Neural progenitor cell (in vitro differentiated cells): ENCODE data around the gene PHF1. TPM values are rescaled to one million over a fixed set of nuclear protein-coding genes. Genes with fewer than 3 reads are reported as not detected.

Source experiments
- DNase-seq: peaks from one replicate; pipeline ENCODE4 v3.0.0-alpha.2; 2016; ENCODE audit warnings: low spot score
- H2AFZ ChIP-seq: fragments of 200-600 bp; sonication (generic); replicated peaks from 2 replicates; pipeline ENCODE4 v1.6.1; 2016; ENCODE audit warnings: antibody characterized with exemption
- H3F3A ChIP-seq: fragments of 200-600 bp; sonication (generic); 2 replicates; pipeline ENCODE4 v1.6.1; 2016; ENCODE audit warnings: antibody characterized with exemption, low read depth
- H3K27ac ChIP-seq: fragments of 200-600 bp; sonication (generic); 2 replicates; pipeline ENCODE4 v1.5.1; 2016; ENCODE audit warnings: mild to moderate bottlenecking
- H3K27me3 ChIP-seq: fragments of 200-600 bp; sonication (generic); 2 replicates; pipeline ENCODE4 v1.6.1; 2016; ENCODE audit warnings: mild to moderate bottlenecking, moderate library complexity
- H3K36me3 ChIP-seq: fragments of 200-600 bp; sonication (generic); 2 replicates; pipeline ENCODE4 v1.5.1; 2016
- H3K4me1 ChIP-seq: fragments of 200-600 bp; sonication (generic); 2 replicates; pipeline ENCODE4 v1.6.1; 2016; ENCODE audit warnings: mixed run types
- H3K4me2 ChIP-seq: fragments of 200-600 bp; sonication (generic); 2 replicates; pipeline ENCODE4 v1.6.1; 2016
- H3K4me3 ChIP-seq: fragments of 200-600 bp; sonication (generic); 2 replicates; pipeline ENCODE4 v1.5.1; 2016
- H3K79me2 ChIP-seq: fragments of 200-600 bp; sonication (generic); 2 replicates; pipeline ENCODE4 v1.6.1; 2016; ENCODE audit warnings: low read depth
- H3K9ac ChIP-seq: fragments of 200-600 bp; sonication (generic); 2 replicates; pipeline ENCODE4 v1.6.1; 2016
- H3K9me3 ChIP-seq: fragments of 200-600 bp; sonication (generic); 2 replicates; pipeline ENCODE4 v1.5.1; 2016; ENCODE audit warnings: low read depth
- H4K20me1 ChIP-seq: fragments of 200-600 bp; sonication (generic); 2 replicates; pipeline ENCODE4 v1.6.1; 2016; ENCODE audit warnings: low read depth
- H3K27ac Mint-ChIP-seq: 3 replicates; pipeline ENCODE4 v1.8.0; 2021; ENCODE audit warnings: mixed read lengths
- H3K27me3 Mint-ChIP-seq: 2 replicates; pipeline ENCODE4 v1.8.0; 2022; ENCODE audit warnings: low read depth, mild to moderate bottlenecking, inconsistent platforms, moderate library complexity, mixed read lengths; ENCODE audit not compliant: insufficient read depth
- H3K36me3 Mint-ChIP-seq: 3 replicates; pipeline ENCODE4 v1.8.0; 2021; ENCODE audit warnings: mixed read lengths
- H3K4me1 Mint-ChIP-seq: 3 replicates; pipeline ENCODE4 v1.8.0; 2021; ENCODE audit warnings: mixed read lengths
- H3K4me3 Mint-ChIP-seq: 3 replicates; pipeline ENCODE4 v1.8.0; 2021; ENCODE audit warnings: mild to moderate bottlenecking, moderate library complexity, mixed read lengths
- H3K9me3 Mint-ChIP-seq: 3 replicates; pipeline ENCODE4 v1.8.0; 2020; ENCODE audit warnings: mixed read lengths
- CTCF ChIP-seq: fragments of 200-600 bp; sonication (generic); IDR thresholded peaks from 2 replicates; pipeline ENCODE4 v1.5.1; 2017; ENCODE audit warnings: antibody characterized with exemption, mild to moderate bottlenecking
- EZH2 ChIP-seq: fragments of 200-600 bp; sonication (generic); IDR thresholded peaks from 2 replicates; pipeline ENCODE4 v1.6.1; 2017; ENCODE audit warnings: antibody characterized with exemption, mild to moderate bottlenecking, moderate library complexity
- EZH2phosphoT487 ChIP-seq: fragments of 200-600 bp; sonication (generic); IDR thresholded peaks from 2 replicates; pipeline ENCODE4 v1.6.1; 2017; ENCODE audit warnings: antibody characterized with exemption
- total RNA-seq: library from RNA; depleted of rRNA; stranded (reverse); fragments of >200 nt; gene quantifications from 2 replicates; pipeline ENCODE4 v1.2.3, GENCODE V29; 2015; ENCODE audit warnings: low replicate concordance

The PHF1 gene
- total RNA-seq, 1 donor from 2014 or later: 25.6 TPM

- no peak overlapping the region for H3K27ac Mint-ChIP-seq
Observed at GRCh38 chr6:33440649-33441309, 30.0 kb downstream of the PHF1 start.

GRCh38 chr6:33441457-33441856, 30.6 kb downstream of the PHF1 start:
- Mint-ChIP-seq H3K9me3 (no peaks in the 10 kb centered on the region), H3K27me3 (peaks cover 4% of the 10 kb centered on the region), H3K4me1 (no peaks in the 10 kb centered on the region), H3K4me3 (no peak overlapping the region), H3K27ac (no peak overlapping the region), H3K36me3 (peaks cover 57% of the 10 kb centered on the region)
- Histone ChIP-seq H3K9ac (no peak overlapping the region), H3K4me2 (no peak overlapping the region), H3K27me3 (no peaks in the 10 kb centered on the region), H4K20me1 (peaks cover 15% of the 10 kb centered on the region), H3K27ac (no peak overlapping the region), H3K79me2 (peaks cover 10% of the 10 kb centered on the region), H3K36me3 (peaks cover 12% of the 10 kb centered on the region), H3K9me3 (no peaks in the 10 kb centered on the region), H3K4me1 (no peaks in the 10 kb centered on the region), H3K4me3 (no peak overlapping the region), H3F3A (no peaks in the 10 kb centered on the region), H2AFZ (no peak overlapping the region)
- TF ChIP-seq EZH2phosphoT487 (no peak), EZH2 (no peak), CTCF (no peak)
- no peak for DNase-seq

More at GRCh38 chr6:33440649-33441309, 30.0 kb downstream of the PHF1 start:
- TF ChIP-seq EZH2: no peak
- no peak for TF ChIP-seq EZH2phosphoT487
- no peak for TF ChIP-seq CTCF
- Histone ChIP-seq H2AFZ (no peak overlapping the region), H3K27ac (no peak overlapping the region), H3K9me3 (no peaks in the 10 kb centered on the region), H3K4me3 (no peak overlapping the region), H3K4me1 (no peaks in the 10 kb centered on the region), H3K79me2 (peaks cover 17% of the 10 kb centered on the region), H4K20me1 (peaks cover 15% of the 10 kb centered on the region), H3K27me3 (no peaks in the 10 kb centered on the region), H3K36me3 (peaks cover 11% of the 10 kb centered on the region), H3K4me2 (no peak overlapping the region), H3F3A (no peaks in the 10 kb centered on the region), H3K9ac (no peak overlapping the region)
- H3K36me3 Mint-ChIP-seq: peaks cover 56% of the 10 kb centered on the region
- no peak overlapping the region for H3K4me3 Mint-ChIP-seq
- DNase-seq: no peak
- H3K9me3 Mint-ChIP-seq: no peaks in the 10 kb centered on the region
- peaks cover 4% of the 10 kb centered on the region for H3K27me3 Mint-ChIP-seq
- peaks cover under 1% of the 10 kb centered on the region for H3K4me1 Mint-ChIP-seq

GRCh38 chr6:33442283-33442682, 31.5 kb downstream of the PHF1 start:
- Histone ChIP-seq H3K27me3 (no peaks in the 10 kb centered on the region), H4K20me1 (peaks cover 15% of the 10 kb centered on the region), H3K9ac (no peak overlapping the region), H3K79me2 (peaks cover 2% of the 10 kb centered on the region), H3F3A (no peaks in the 10 kb centered on the region), H2AFZ (no peak overlapping the region), H3K4me1 (no peaks in the 10 kb centered on the region), H3K4me3 (no peak overlapping the region), H3K4me2 (no peak overlapping the region), H3K36me3 (peaks cover 6% of the 10 kb centered on the region), H3K9me3 (no peaks in the 10 kb centered on the region), H3K27ac (no peak overlapping the region)
- TF ChIP-seq CTCF: no peak
- TF ChIP-seq EZH2phosphoT487: no peak
- TF ChIP-seq EZH2: no peak
- no peak overlapping the region for H3K4me3 Mint-ChIP-seq
- no peaks in the 10 kb centered on the region for H3K4me1 Mint-ChIP-seq
- peak overlapping the region; percentile 17 for H3K27ac Mint-ChIP-seq
- H3K9me3 Mint-ChIP-seq: no peaks in the 10 kb centered on the region
- DNase-seq: no peak
- peaks cover 9% of the 10 kb centered on the region for H3K27me3 Mint-ChIP-seq
- peaks cover 56% of the 10 kb centered on the region for H3K36me3 Mint-ChIP-seq
